Activated T-cell treated with anti-CD3 and anti-CD28 coated beads for 4 hours (primary cell): ENCODE measurements around the gene LIPN.
"Not testable (repeated sequence)": the region's sequence is repeated elsewhere in the genome, so short reads cannot be mapped to it uniquely, and the experiment has no call there.

ENCODE experiments used
- DNase-seq: peaks from one replicate; pipeline ENCODE4 v3.0.0-alpha.2; 2020

Gene LIPN

DNA sequence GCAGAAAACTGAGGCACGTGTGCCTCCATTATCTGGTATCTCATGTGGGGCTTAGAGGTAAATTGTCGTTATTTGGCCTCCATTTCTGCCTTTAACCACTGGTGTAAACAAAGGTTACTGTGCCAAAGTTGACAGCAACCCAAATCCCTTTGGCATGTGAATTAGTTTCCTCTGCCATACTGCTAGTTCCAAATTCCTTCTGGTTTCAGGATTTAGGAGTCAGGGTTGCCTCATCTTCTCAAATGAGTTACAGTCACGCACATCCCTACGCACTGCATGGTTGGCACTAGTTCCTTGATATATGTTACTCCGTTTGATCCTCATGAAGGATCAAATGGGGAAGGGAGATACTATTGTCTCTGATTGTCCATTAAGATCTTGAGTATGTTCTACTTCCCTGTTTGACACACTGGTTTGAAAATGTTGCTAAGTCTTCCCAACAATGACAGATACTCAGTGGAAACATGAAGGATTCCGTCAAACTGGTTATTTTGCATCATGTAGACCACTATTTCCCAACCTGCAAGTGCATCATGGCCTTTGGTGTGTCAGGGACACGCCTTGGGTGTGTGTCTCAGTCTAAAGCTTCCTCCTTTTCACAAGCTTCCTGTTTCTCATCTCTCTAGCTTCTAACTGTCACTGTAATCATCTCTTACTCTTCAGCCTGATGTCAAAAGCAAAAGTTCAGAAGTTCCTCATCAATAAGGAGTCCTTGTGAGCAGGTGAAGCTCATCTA, at the start of gene LIPN:
LIPN (plus strand) TSS at position 655 of the 736 bp plus-strand sequence. CDS start 1,386 bp downstream, outside the sequence.
- no peak for DNase-seq

DNA sequence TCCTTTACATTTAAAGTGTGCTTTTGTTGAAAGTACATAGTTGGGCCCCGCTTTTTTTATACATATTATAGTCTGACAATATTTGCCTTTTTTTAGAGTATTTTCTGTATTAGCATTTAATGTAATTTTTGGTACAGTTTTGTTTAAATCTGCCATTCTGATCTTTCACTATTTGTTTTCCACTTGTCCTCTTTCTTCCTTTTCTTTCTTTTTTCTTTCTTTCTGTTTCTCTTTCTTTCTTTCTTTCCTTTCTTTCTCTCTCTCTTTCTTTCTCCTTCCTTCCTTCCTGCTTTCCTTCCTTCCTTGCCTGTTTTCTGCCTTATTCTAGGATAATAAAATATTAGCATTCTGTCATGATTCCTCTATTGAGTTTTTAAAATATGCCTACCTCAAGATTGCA, 44.3 kb upstream of the LIPN start:
- no peak for DNase-seq

DNA sequence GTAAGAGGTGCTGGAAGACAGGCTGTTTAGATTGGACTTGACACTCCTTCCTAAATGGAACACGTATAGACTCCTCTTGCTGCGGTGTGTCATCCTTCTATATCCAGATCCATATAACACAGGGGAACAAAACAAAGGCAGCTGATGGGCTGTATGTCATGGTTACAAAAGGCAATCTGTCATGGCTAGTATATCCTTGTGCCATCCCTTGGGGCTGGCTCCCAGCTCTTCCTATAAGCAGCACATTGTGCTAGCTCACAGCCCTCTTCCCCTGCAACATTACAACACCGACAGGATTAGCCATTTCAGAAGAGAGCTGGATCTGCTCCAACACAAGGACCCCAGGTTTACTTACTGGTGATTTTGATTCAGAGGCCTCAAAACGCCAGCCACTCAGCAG, 38.4 kb upstream of the LIPN start:
- no peak for DNase-seq

- no peak for DNase-seq
Measured at GRCh38 chr10:88725798-88726197, 34.0 kb upstream of the LIPN start.

DNA sequence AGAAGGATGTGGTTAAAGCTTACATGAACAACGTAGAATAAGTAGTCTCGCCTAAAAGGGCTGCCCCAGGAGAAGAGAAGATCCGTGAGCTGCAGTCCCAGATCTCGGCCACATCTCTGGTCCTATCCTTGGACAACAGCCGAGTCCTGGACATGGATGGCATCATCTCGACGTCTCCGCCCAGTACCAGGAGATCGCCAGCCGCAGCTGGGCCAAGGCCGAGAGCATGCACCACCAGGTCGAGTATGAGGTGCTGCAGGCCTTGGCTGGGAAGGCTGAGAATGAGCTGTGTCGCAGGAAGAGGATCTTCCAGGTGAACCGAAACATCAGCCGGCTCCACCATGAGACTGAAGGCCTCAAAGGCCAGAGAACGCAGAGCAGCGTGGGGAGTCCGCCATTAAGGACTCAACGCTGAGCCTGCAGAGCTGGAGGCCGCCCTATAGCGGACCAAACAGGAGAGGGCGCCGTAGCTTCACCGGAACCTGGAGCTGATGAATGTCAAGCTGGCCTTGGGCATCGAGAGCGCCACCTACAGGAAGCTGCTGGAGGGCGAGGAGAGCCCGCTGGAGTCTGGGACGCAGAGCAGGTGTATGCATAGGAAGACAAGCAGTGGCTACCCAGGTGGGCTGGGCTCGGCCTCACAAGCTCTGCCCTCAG, 31.6 kb upstream of the LIPN start:
- no peak for DNase-seq

GRCh38 chr10:88730864-88731263, 29.0 kb upstream of the LIPN start:
- no peak for DNase-seq

DNA sequence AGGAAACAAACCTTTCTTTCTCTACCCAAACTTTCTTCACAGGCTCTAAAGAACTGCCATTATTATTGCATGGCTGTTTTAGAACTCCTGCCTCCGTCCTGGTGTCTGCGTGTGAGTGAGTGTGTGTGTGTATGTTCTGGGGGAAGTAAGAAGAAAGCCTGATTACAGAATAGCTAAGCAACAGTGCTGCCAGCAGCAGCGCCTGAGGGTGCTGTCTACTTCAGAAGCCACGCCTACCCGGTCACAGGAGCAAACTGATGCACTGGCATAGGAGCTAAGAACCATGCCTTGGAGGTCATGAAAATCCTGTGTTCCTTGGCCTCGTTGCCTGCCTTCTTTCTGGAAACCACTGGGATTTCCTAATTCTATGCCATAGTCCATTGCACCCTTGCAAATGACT, 28.5 kb upstream of the LIPN start:
- no peak for DNase-seq

DNA sequence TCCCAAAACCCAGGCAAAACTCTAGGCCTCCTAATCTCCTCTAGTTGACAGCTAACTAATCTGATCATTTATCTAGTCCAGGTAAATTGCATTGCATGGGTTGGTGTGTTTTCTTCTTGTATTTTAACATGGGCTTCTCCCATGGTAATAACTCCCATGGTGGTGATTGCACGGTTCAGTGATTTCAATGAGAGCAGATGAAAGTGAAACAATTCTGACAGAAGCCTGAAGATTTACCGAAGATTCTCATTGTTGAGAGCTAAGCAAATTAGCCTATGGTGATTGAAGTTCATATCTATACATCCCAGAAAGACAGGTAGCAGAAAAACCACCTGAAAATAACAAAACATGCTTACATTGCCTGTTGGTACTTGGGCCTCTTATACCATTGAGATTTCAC, 26.6 kb upstream of the LIPN start:
- no peak for DNase-seq

DNA sequence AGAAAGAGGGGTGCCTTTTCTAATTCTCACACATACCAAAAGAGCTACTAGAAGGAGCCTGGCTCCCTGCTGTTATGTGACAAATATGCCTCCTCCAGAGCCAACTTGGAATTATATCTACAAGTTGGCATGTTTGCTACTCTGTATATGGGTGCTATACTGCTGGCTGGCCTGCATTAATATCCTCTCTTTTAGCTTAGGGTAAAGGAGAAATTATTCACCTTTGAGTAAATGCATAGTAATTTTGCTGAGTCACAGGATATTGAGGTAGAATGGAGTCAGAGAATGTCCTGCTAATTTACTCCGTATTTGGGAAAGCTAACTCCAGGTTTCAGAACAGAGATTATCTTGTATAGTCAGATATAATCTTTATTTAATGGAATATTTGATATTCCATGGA, 24.2 kb upstream of the LIPN start:
- no peak for DNase-seq

GRCh38 chr10:88741921-88742320, 17.9 kb upstream of the LIPN start:
- DNase-seq: not testable (repeated sequence)

DNA sequence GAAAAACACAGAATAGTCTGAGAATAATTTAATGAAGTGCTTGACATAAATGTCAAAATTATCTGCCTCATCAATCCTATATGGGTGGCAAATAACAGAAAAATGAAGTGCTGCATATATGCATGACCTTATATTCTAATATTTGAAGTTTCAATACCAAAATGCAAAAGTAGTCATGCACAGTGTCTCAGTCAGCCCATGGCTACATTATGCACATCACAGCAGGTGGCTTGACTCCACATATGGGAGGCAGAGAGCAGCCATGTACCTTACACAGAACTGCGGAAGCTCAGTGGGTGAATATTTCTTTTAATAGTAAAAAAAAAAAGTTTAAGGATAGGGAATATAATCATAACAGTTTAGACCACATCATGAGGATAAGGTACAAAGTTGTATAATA, 17.4 kb upstream of the LIPN start:
- DNase-seq: no peak

DNA sequence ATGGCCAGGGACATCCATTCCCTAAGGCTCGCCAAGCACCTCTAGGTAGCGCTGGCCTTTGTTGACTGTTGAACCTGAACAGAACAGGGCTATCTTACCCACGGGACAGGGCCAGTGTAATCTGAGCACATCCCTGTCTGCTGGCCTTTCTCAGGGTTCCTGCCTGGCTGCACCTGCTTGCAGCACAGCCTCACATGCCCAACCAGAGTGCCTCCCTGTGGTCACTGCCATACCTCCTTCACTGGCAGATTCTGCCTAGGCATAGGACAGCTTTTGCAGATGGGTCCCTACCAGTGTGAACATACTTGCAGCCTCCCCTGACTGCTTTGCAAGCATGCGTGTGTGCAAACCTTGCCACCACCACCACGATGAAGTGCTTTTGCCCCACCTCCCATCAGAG, 15.8 kb upstream of the LIPN start:
- DNase-seq: no peak

GRCh38 chr10:88745633-88746032, 14.2 kb upstream of the LIPN start:
- DNase-seq: no peak

DNA sequence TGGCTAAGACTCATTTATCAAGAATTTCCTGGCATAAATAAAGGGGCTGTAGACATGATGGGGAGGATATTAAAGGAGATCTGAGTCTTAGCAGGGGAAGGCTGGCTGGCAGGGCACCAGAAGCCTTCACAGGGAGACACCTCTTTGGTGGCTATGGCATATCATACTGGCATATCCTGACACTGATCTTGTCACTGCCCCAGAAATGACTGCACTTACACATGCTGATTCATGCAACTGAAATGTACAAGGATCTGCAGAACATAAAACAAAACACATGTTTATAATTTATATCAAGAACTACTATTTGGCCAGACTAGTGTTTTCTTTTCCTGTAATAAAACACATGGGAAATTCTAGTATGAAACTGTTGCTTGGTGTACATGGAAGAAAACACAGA, 5.5 kb upstream of the LIPN start:
- no peak for DNase-seq

DNA sequence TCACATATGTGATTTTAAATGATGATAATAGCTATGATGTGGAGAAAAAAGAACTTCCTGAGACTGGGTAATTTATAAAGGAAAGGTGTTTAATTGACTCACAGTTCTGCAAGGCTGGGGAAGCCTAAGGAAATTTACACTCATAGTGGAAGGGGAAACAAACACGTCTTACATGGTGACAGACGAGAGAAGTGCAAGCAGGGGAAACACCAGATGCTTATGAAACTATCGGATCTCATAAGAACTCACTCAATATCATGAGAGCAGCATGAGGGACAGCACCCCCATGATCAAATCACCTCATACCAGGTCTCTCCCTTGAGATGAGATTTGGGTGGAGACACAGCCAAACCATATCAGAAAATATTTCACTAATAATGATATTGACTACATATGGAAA, 4.1 kb upstream of the LIPN start:
- DNase-seq: no peak

- no peak for DNase-seq
Measured at GRCh38 chr10:88756660-88757059, 3.2 kb upstream of the LIPN start.

DNA sequence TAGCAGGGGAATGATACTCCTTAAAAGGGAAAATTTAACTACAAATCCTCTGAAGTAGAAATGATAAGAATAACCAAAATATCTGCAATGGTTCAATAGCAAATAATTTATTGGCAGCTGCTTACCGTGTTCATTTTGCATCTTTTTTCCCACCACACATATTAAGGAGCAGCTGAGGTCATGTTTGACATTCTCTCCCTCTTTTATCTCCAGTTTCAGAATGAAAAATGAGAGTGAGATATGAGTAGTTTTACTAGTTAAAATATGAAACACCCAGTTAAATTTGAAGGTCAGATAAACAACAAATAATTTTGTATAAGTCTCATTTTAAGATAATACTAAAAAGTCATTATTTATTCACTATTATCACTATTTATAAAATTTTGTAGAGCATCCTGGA, 3.1 kb downstream of the LIPN start:
- no peak for DNase-seq

DNA sequence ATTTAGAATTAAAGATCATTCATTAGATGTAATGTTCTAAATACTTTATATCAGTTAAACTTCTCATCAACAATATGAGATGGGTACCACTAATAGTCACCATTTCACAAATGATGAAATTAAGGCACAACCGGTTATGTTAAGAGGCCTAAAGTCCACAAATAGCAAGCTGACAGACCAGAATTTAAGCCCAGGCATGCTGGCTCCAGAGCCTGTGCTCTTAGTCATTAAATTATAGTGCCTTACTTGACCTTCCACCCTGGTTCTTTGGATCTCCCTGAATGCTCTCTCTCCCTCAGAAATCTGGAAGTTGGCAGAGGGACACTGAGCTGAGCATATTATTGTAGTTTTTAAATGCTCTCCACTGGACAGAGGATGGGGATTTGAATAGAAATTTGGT, 3.6 kb downstream of the LIPN start:
- DNase-seq: no peak

DNA sequence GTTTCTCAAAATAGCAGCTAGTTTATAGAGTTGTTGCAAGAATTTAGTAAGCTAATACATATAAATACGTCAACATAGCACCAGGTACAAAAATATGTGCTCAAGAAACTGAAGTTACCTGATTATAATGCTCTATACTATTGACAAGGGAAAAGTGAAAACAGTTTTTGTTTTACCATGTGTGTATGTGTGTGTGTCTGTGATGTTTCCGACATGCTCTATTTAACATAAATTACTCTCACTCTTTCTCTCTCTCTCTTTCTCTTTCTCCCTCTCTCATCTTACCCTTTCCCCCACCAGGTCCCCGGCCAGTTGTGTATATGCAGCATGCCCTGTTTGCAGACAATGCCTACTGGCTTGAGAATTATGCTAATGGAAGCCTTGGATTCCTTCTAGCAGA, 4.3 kb downstream of the LIPN start:
- no peak for DNase-seq

DNA sequence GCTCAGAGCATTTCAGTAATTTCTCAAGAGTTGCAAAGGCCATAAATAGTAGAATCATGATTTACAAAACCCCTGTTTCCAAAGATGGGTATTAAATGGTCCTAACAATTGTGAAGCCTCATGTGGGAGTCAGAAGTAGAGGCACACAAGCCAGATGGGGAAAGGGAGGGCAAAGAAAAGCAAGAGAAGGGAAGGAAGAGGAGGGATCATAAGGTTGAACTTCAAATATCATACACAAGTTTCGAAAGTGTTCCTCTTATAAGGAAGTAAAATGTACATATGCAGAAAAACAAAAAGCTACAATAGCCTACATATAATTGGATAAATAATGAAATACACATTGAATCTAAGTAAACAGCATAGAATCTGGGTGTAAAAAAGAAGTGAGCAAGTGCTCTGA, 6.0 kb downstream of the LIPN start:
- no peak for DNase-seq

- no peak for DNase-seq
Measured at GRCh38 chr10:88769384-88769783, 9.6 kb downstream of the LIPN start.

GRCh38 chr10:88781206-88781605, 21.4 kb downstream of the LIPN start:
- DNase-seq: no peak

- DNase-seq: no peak
Measured at GRCh38 chr10:88782222-88782621, 22.4 kb downstream of the LIPN start.

DNA sequence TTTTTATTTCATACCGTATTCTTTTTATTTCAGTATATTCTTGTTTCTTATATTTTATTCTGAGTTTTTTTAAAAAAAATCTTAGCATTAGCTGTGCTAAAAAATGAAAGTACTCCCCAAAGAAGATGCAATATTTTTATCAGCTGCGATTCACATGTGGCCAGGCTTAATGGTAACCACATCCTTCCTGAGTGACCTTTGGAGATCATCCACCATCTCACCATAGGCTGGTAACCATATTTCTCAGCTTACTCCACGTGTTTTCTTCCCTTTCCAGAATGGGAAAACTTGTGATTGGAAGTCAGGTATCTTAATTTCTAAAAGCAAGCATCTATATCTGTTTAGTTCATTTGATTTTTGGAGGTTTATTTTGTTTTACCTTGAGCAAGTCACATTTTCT, 23.9 kb downstream of the LIPN start:
- DNase-seq: no peak
